GM12892 (cell line): ENCODE data around the gene RNASE11.

Experiments used
- POLR2A ChIP-seq: IDR thresholded peaks from 2 replicates; pipeline ENCODE4 v1.6.1; 2011; ENCODE audit warnings: low read depth, low read length, control low read depth
- TAF1 ChIP-seq: IDR thresholded peaks from 2 replicates; pipeline ENCODE4 v1.6.1; 2011; ENCODE audit warnings: low read depth, mild to moderate bottlenecking, control low read depth, low read length, borderline replicate concordance

GRCh38 chr14:20630340-20631022 lies 42.7 kb upstream of the RNASE11 start:
- no peak for TF ChIP-seq POLR2A
- TF ChIP-seq TAF1 = no peak
